Muscle of arm (tissue), 12 donors: Measurements from ENCODE around the gene ARHGAP10. TPM values are rescaled to one million over a fixed set of nuclear protein-coding genes. Genes with fewer than 3 reads are reported as not detected.

Source experiments
- polyA plus RNA-seq, 12 donors: library from polyadenylated mRNA; unstranded; fragments of 120-200 nt; gene quantifications; one replicate each; pipeline ENCODE4 v1.2.1, GENCODE V29; 2013; ENCODE audit not compliant: insufficient read length in 12 of 12

ARHGAP10 gene
- polyA plus RNA-seq, 12 donors, result 19.8 to 38.9 (median 34.9) TPM; not detected in 1

Other genes with a start within 250 kb of the ARHGAP10 start
- gene TMEM184C, start 114.7 kb upstream of the ARHGAP10 start, polyA plus RNA-seq, result 10 to 100 TPM in 11 of 12 donors, not detected in 1; 14.6 to 28.6 (median 23.3) TPM
- gene PRMT9, start 47.9 kb upstream of the ARHGAP10 start, polyA plus RNA-seq, result 10 to 100 TPM in 10 of 12 donors, 1 to 10 TPM in 1, not detected in 1; 8.5 to 14.7 (median 11.8) TPM